Gastroesophageal sphincter (tissue), 3 donors: ENCODE data around the gene FOXE1.

ENCODE experiments used
- CTCF ChIP-seq, 4 experiments: fragments of 200-600 bp in 2 of 4; fragments of 450-650 bp in 2 of 4; sonication (generic) in 1 of 4; IDR thresholded peaks; one replicate each; pipeline ENCODE4 v1.5.1; 2017 to 2019; ENCODE audit warnings: antibody characterized with exemption in 4 of 4, mild to moderate bottlenecking in 2 of 4, moderate library complexity in 2 of 4
- EP300 ChIP-seq: sonication (generic); formaldehyde crosslinking; IDR thresholded peaks from one replicate; pipeline ENCODE4 v1.6.1; 2017; ENCODE audit warnings: antibody characterized with exemption, mild to moderate bottlenecking
- POLR2AphosphoS5 ChIP-seq: sonication (generic); formaldehyde crosslinking; IDR thresholded peaks from one replicate; pipeline ENCODE4 v1.6.1; 2017; ENCODE audit warnings: antibody characterized with exemption

DNA sequence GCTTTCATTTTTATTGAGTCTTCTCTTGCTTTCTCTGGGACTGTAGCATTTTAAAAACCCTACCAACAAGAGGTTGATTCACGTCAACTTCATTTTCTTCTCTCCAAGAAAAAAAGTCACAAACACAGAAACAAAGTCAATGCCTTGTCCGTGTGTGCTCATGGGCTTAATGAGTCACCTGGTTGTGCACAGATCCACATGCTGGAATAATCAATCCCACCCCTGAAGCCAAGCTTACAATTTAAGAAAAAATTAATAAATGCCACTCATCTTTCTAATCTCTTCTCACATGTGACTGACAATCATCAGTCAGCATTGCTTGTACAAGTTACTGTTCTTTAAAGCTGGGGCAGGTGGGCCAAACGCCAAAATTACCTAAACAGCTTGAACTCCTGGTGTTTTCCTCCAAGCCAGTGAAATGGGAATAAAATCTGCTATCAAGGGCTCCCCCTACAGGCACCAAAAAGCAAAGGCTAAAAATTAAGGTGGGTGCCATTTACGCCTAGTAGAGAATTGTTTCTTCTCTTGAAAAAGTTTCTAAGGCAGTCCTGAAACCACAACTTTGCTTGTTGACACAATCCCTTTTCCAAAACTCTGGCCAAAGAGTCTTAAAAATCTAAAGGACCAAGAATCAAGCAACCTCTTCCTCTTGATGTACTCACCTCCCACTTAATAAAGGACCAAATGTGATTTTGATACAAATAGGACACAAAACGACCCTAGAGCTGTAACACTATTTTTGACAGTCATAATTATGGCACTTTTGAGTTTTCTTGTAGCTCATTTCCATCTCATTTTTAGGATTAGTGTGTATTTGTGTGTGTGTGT lies 47.9 kb downstream of the FOXE1 start:
- TF ChIP-seq CTCF (IDR thresholded peaks at IDR 0.05) (peak; percentile 61 to 71 (median 67)), POLR2AphosphoS5 (no peak), EP300 (no peak)
